ENCODE measurements around the gene SPEN.

Gene SPEN

GRCh38 chr1:15943328-15943991 lies 96.0 kb downstream of the SPEN start:
- no peaks in the 10 kb centered on the region for H3K9me3 ChIP-seq (ENCODE audit: control insufficient read depth, insufficient read depth, low read depth, low read length)
- ChIA-PET CTCF (interaction anchor here (0.7 kb wide), 1 partner anchor 149 kb away, joined by 3 read pairs; no protein-coding TSS in a partner anchor), POLR2A (interaction anchor here (0.6 kb wide), 1 partner anchor 14 kb away, joined by 4 read pairs; no protein-coding TSS in a partner anchor)
- no peaks in the 10 kb centered on the region for H3K4me1 ChIP-seq (ENCODE audit: control insufficient read depth, insufficient read depth, low read length)
- H3K4me3 ChIP-seq (ENCODE audit: low read depth, low read length) = no peak overlapping the region
- TF ChIP-seq EGR2 (tag by site-specific recombination; IDR thresholded peaks at IDR 0.05; ENCODE audit: low read depth) (0 out of 2 replicates have a peak, but pooled peaks have one; percentile 3), HIC1 (tag by site-specific recombination; IDR thresholded peaks at IDR 0.05) (peak; percentile 87), SCRT2 (tag by site-specific recombination; IDR thresholded peaks at IDR 0.05) (peak; percentile 90), ZNF561 (tag by site-specific recombination; IDR thresholded peaks at IDR 0.05; ENCODE audit: borderline replicate concordance) (no peak), ZNF626 (tag by site-specific recombination; IDR thresholded peaks at IDR 0.05) (no peak), ZNF138 (tag by site-specific recombination; IDR thresholded peaks at IDR 0.05; ENCODE audit: borderline replicate concordance) (no peak), ZNF37A (tag by site-specific recombination; IDR thresholded peaks at IDR 0.05) (no peak), ZBTB6 (tag by site-specific recombination; IDR thresholded peaks at IDR 0.05) (no peak), SCRT1 (tag by site-specific recombination; IDR thresholded peaks at IDR 0.05; ENCODE audit: borderline replicate concordance) (peak; percentile 53; the same call in 1 of the 2 replicates), ZNF791 (tag by site-specific recombination; IDR thresholded peaks at IDR 0.05) (no peak), ZFP3 (tag by site-specific recombination; IDR thresholded peaks at IDR 0.05; ENCODE audit: low read depth) (no peak), GLIS2 (tag by site-specific recombination; IDR thresholded peaks at IDR 0.05) (peak; percentile 49; the same call in 1 of the 2 replicates), ZNF112 (tag by site-specific recombination; IDR thresholded peaks at IDR 0.05) (no peak), PATZ1 (tag by site-specific recombination; IDR thresholded peaks at IDR 0.05) (no peak)
- H3K36me3 ChIP-seq (ENCODE audit: control insufficient read depth in 2 of 2, insufficient read depth in 1 of 2, low read length in 2 of 2) = peaks cover 0 to 99% of the 10 kb centered on the region in 2 experiments; a peak in 2 of 3 replicates
- no peak overlapping the region for H3K27ac ChIP-seq (ENCODE audit: extremely low read depth, low read depth, low read length)

- Histone ChIP-seq H3K4me1 (ENCODE audit: control insufficient read depth, insufficient read depth, low read length) (no peaks in the 10 kb centered on the region), H3K4me3 (ENCODE audit: low read depth, low read length) (no peak overlapping the region), H3K27ac (ENCODE audit: extremely low read depth, low read depth, low read length) (no peak overlapping the region), H3K9me3 (ENCODE audit: control insufficient read depth, insufficient read depth, low read depth, low read length) (no peaks in the 10 kb centered on the region), H3K36me3 (ENCODE audit: control insufficient read depth in 2 of 2, insufficient read depth in 1 of 2, low read length in 2 of 2) (peaks cover 0 to 99% of the 10 kb centered on the region in 2 experiments; a peak in 2 of 3 replicates)
- TF ChIP-seq PRDM1 (tag by site-specific recombination; IDR thresholded peaks at IDR 0.05) (no peak), EGR2 (tag by site-specific recombination; IDR thresholded peaks at IDR 0.05; ENCODE audit: low read depth) (no peak), ZNF248 (tag by site-specific recombination; IDR thresholded peaks at IDR 0.05) (no peak), ZNF791 (tag by site-specific recombination; IDR thresholded peaks at IDR 0.05) (no peak), ZSCAN5A (tag by site-specific recombination; IDR thresholded peaks at IDR 0.05) (no peak)
- CTCF ChIA-PET = no interaction called here
- POLR2A ChIA-PET = interaction anchor here (0.6 kb wide), 1 partner anchor 13 kb away, joined by 4 read pairs; no protein-coding TSS in a partner anchor
Measured at GRCh38 chr1:15943992-15944307, 96.4 kb downstream of the SPEN start.
